ENCODE measurements around the gene TTYH2. TPM values are rescaled to one million over a fixed set of nuclear protein-coding genes. Genes with fewer than 3 reads are reported as not detected.
"Not testable (repeated sequence)": the region's sequence is repeated elsewhere in the genome, so short reads cannot be mapped to it uniquely, and the experiment has no call there.

TTYH2 gene
- total and polyA plus RNA-seq, 7 donors = 0.60 to 10.0 (median 4.9) TPM

GRCh38 chr17:74257311-74257710, 43.9 kb downstream of the TTYH2 start:
- H3K9me3 ChIP-seq = no peaks in the 10 kb centered on the region
- no peaks in the 10 kb centered on the region for H3K4me1 ChIP-seq
- TF ChIP-seq EP300 (IDR thresholded peaks at IDR 0.05) = no peak
- TF ChIP-seq POLR2A (IDR thresholded peaks at IDR 0.05) = no peak
- TF ChIP-seq, protein P1, sequence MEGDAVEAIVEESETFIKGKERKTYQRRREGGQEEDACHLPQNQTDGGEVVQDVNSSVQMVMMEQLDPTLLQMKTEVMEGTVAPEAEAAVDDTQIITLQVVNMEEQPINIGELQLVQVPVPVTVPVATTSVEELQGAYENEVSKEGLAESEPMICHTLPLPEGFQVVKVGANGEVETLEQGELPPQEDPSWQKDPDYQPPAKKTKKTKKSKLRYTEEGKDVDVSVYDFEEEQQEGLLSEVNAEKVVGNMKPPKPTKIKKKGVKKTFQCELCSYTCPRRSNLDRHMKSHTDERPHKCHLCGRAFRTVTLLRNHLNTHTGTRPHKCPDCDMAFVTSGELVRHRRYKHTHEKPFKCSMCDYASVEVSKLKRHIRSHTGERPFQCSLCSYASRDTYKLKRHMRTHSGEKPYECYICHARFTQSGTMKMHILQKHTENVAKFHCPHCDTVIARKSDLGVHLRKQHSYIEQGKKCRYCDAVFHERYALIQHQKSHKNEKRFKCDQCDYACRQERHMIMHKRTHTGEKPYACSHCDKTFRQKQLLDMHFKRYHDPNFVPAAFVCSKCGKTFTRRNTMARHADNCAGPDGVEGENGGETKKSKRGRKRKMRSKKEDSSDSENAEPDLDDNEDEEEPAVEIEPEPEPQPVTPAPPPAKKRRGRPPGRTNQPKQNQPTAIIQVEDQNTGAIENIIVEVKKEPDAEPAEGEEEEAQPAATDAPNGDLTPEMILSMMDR (IDR thresholded peaks at IDR 0.05) = no peak
- no peak for TF ChIP-seq POLR2AphosphoS5 (IDR thresholded peaks at IDR 0.05)
- whole genome bisulfite sequencing, 2 donors = 52 to 82% methylated on average over 10 of the region's 10 CpGs
- no peaks in the 10 kb centered on the region for H3K27me3 ChIP-seq
- no peak for DNase-seq
- peaks cover 0 to 11% (median 0%) of the 10 kb centered on the region in 4 donors for H3K36me3 ChIP-seq
- intact Hi-C loops (cut with DNase I) = no loop called here
- no peak overlapping the region for H3K27ac ChIP-seq
- H3K4me3 ChIP-seq = no peak overlapping the region

DNA sequence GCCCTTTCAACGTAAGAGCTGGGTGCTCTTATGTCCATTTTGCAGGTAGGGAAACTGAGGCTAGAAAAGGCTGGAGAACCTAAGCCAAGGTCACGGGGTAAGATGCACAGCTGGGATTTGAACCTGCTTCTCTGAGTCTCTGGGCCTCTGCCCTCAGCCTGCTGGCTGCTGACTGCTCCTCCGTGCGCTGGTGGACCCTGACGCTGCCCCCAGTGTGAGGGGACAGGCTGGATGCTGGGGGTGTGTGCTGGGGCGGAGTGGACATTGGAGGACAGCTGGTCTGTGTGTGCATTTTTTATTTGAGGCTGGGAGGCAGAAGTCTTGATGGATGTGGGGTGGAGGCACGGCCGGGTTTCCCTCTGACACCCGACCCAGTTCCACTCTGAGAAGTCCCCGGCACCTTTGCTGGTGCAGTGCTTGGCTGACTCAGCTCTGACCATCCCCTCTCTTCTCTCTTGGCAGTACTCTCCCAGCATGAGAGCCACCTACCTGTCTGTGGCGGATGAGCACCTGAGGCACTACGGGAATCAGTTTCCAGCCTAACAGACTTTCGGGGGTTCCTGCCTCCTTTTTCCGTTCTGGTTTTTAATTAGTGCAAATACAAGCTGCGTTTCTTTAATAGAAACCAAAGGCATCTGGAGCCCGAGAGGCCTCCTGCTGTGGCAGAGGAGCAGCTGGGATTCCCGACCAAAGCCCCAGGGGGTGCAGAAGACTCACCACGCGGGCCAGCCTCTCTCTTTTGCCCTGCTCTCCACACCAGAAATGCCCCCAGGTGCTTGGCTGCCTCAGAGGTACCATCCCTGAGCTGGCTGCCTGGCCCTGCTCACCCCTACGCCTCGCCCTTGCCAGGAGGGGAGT, 46.5 kb downstream of the TTYH2 start:
- no peak overlapping the region for H3K4me3 ChIP-seq
- no peaks in the 10 kb centered on the region for H3K27me3 ChIP-seq
- no peaks in the 10 kb centered on the region for H3K9me3 ChIP-seq
- intact Hi-C loops (cut with DNase I) = no loop called here
- H3K4me1 ChIP-seq = no peaks in the 10 kb centered on the region
- no peak overlapping the region for H3K27ac ChIP-seq
- TF ChIP-seq EP300 (IDR thresholded peaks at IDR 0.05) (no peak), POLR2A (IDR thresholded peaks at IDR 0.05) (no peak), POLR2AphosphoS5 (IDR thresholded peaks at IDR 0.05) (no peak)
- TF ChIP-seq, protein P1 (IDR thresholded peaks at IDR 0.05) = no peak
- 53 to 77% methylated on average over 21 of the region's 21 CpGs for WGBS, 2 donors
- DNase-seq = no peak
- no peaks in the 10 kb centered on the region for H3K36me3 ChIP-seq

DNA sequence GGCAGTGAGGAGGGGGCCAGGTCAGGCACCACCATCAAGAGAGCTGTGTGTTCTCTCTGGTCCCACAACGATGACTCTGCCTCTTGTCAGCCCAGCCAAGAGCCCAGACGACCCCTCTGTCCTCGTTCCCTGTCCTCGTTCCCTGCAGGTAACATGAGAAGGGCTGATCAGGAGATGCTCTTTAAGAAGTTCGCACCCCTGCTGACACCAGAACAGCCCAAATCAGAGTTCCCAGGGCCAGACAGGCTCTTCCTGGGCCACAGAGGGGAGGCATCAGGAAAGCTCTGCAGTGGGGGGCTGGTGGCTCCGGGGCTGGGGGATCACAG, 47.1 kb downstream of the TTYH2 start:
- no peak overlapping the region for H3K4me3 ChIP-seq
- no peaks in the 10 kb centered on the region for H3K27me3 ChIP-seq
- no peaks in the 10 kb centered on the region for H3K36me3 ChIP-seq
- intact Hi-C loops (cut with DNase I) = no loop called here
- WGBS, 2 donors = 67 to 73% methylated on average over 6 of the region's 6 CpGs
- TF ChIP-seq EP300 (IDR thresholded peaks at IDR 0.05) (no peak), POLR2AphosphoS5 (IDR thresholded peaks at IDR 0.05) (no peak), POLR2A (IDR thresholded peaks at IDR 0.05) (no peak)
- TF ChIP-seq, protein P1 (IDR thresholded peaks at IDR 0.05) = no peak
- H3K9me3 ChIP-seq = no peaks in the 10 kb centered on the region
- DNase-seq = no peak
- H3K27ac ChIP-seq = no peak overlapping the region
- no peaks in the 10 kb centered on the region for H3K4me1 ChIP-seq

DNA sequence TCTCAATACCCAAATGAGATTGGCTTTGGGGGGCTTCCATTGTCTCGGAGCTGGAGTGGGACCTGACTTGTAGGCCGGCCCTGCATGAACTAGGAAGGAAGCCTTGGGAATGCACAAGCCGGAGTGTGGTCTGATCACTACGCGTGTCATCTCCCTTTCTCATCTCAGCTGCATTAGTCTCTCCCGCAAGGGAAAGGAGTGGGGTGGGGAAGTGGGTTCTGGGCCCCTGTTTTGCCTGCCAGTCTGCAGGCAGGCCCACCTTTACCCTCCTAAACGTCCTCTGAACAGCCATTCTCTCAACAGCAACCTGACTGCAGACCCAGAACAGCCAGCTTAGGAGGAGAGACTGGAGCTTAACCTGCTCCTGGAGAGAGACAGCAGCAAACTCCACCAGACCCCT, 49.2 kb downstream of the TTYH2 start:
- H3K27ac ChIP-seq = no peak overlapping the region
- no peaks in the 10 kb centered on the region for H3K9me3 ChIP-seq
- intact Hi-C loops (cut with DNase I) = no loop called here
- H3K27me3 ChIP-seq = peaks cover 0 to 2% (median 0%) of the 10 kb centered on the region in 3 donors
- DNase-seq = no peak
- 87 to 93% methylated on average over 7 of the region's 7 CpGs for WGBS, 2 donors
- H3K4me1 ChIP-seq = no peaks in the 10 kb centered on the region
- TF ChIP-seq, protein P1 (IDR thresholded peaks at IDR 0.05) = no peak
- TF ChIP-seq POLR2A (IDR thresholded peaks at IDR 0.05) = no peak
- no peaks in the 10 kb centered on the region for H3K36me3 ChIP-seq
- H3K4me3 ChIP-seq = no peak overlapping the region

- H3K9me3 ChIP-seq; H3K36me3 ChIP-seq; H3K27ac ChIP-seq; DNase-seq; intact Hi-C loops (cut with DNase I); H3K4me3 ChIP-seq; H3K27me3 ChIP-seq; H3K4me1 ChIP-seq: not testable (repeated sequence)
- WGBS, 2 donors = 81 to 92% methylated on average over 4 of the region's 4 CpGs
Measured at GRCh38 chr17:74267054-74267453, 53.7 kb downstream of the TTYH2 start.

All from sigmoid colon (tissue), 7 donors.